GM23338 (cell line): Measurements from ENCODE around the gene ZAP70. TPM values are rescaled to one million over a fixed set of nuclear protein-coding genes. Genes with fewer than 3 reads are reported as not detected.

ENCODE experiments used
- ATAC-seq: fragments of 200-7000 bp; cut with Tn5 transposase; 3 replicates; pipeline ENCODE4 v1.9.1; 2020
- DNase-seq: peaks from one replicate; pipeline ENCODE4 v3.0.0-alpha.2; 2015; ENCODE audit warnings: low spot score
- H2AFZ ChIP-seq: fragments of 200-600 bp; sonication (generic); 2 replicates; pipeline ENCODE4 v1.8.0; 2016; ENCODE audit warnings: antibody characterized with exemption, mild to moderate bottlenecking, moderate library complexity
- H3F3A ChIP-seq: fragments of 200-600 bp; sonication (generic); replicated peaks from 2 replicates; pipeline ENCODE4 v1.8.0; 2017; ENCODE audit warnings: antibody characterized with exemption, mixed run types, low read depth
- H3K27ac ChIP-seq: fragments of 200-600 bp; sonication (generic); 2 replicates; pipeline ENCODE4 v1.6.1; 2016; ENCODE audit warnings: low read depth
- H3K27me3 ChIP-seq: fragments of 200-600 bp; sonication (generic); 2 replicates; pipeline ENCODE4 v1.8.0; 2016; ENCODE audit warnings: mild to moderate bottlenecking, mixed run types, moderate library complexity; ENCODE audit not compliant: insufficient read depth
- H3K36me3 ChIP-seq: fragments of 200-600 bp; sonication (generic); 2 replicates; pipeline ENCODE4 v1.8.0; 2016; ENCODE audit warnings: mild to moderate bottlenecking; ENCODE audit not compliant: insufficient read depth
- H3K4me1 ChIP-seq: fragments of 200-600 bp; sonication (generic); 2 replicates; pipeline ENCODE4 v1.8.0; 2016; ENCODE audit warnings: mild to moderate bottlenecking, moderate library complexity; ENCODE audit not compliant: insufficient read depth
- H3K4me2 ChIP-seq: fragments of 200-600 bp; sonication (generic); 2 replicates; pipeline ENCODE4 v1.7.1; 2017; ENCODE audit warnings: mixed run types
- H3K4me3 ChIP-seq: fragments of 200-600 bp; sonication (generic); 2 replicates; pipeline ENCODE4 v1.6.1; 2016; ENCODE audit warnings: mixed run types
- H3K79me2 ChIP-seq: fragments of 200-600 bp; sonication (generic); replicated peaks from 2 replicates; pipeline ENCODE4 v1.8.0; 2017; ENCODE audit warnings: mild to moderate bottlenecking; ENCODE audit not compliant: insufficient read depth
- H3K9me2 ChIP-seq: fragments of 200-600 bp; sonication (generic); 2 replicates; pipeline ENCODE4 v1.8.0; 2017; ENCODE audit not compliant: insufficient read depth
- H4K20me1 ChIP-seq: fragments of 200-600 bp; sonication (generic); replicated peaks from 2 replicates; pipeline ENCODE4 v1.8.0; 2017; ENCODE audit warnings: mild to moderate bottlenecking; ENCODE audit not compliant: insufficient read depth
- H3K27ac Mint-ChIP-seq: 2 replicates; pipeline ENCODE4 v1.8.0; 2020; ENCODE audit warnings: inconsistent platforms, mild to moderate bottlenecking, moderate library complexity, mixed read lengths
- H3K27me3 Mint-ChIP-seq: 3 replicates; pipeline ENCODE4 v1.8.0; 2022; ENCODE audit warnings: low read depth, mild to moderate bottlenecking, moderate library complexity, mixed read lengths, inconsistent platforms; ENCODE audit not compliant: insufficient read depth, poor library complexity
- H3K36me3 Mint-ChIP-seq: 3 replicates; pipeline ENCODE4 v1.8.0; 2021; ENCODE audit warnings: low read depth, mild to moderate bottlenecking, inconsistent platforms, moderate library complexity, mixed read lengths
- H3K4me1 Mint-ChIP-seq: 3 replicates; pipeline ENCODE4 v1.8.0; 2020; ENCODE audit warnings: mild to moderate bottlenecking, inconsistent platforms, mixed read lengths
- H3K4me3 Mint-ChIP-seq: 3 replicates; pipeline ENCODE4 v1.8.0; 2021; ENCODE audit warnings: moderate library complexity, mild to moderate bottlenecking, inconsistent platforms, mixed read lengths
- H3K9me3 Mint-ChIP-seq: 3 replicates; pipeline ENCODE4 v1.8.0; 2020; ENCODE audit warnings: moderate library complexity, mild to moderate bottlenecking, inconsistent platforms, mixed read lengths
- EZH2 ChIP-seq: fragments of 200-600 bp; sonication (generic); IDR thresholded peaks from one replicate; pipeline ENCODE4 v1.8.0; 2017; ENCODE audit warnings: antibody characterized with exemption, mild to moderate bottlenecking, low read depth; ENCODE audit not compliant: unreplicated experiment
- EZH2phosphoT487 ChIP-seq: fragments of 200-600 bp; sonication (generic); IDR thresholded peaks from one replicate; pipeline ENCODE4 v1.8.1; 2018; ENCODE audit warnings: antibody characterized with exemption; ENCODE audit not compliant: unreplicated experiment
- JUNB ChIP-seq: IDR thresholded peaks from one replicate; pipeline ENCODE4 v1.6.1; 2016; ENCODE audit warnings: antibody characterized with exemption; ENCODE audit not compliant: unreplicated experiment
- REST ChIP-seq: IDR thresholded peaks from one replicate; pipeline ENCODE4 v1.6.1; 2018; ENCODE audit warnings: antibody characterized with exemption; ENCODE audit not compliant: unreplicated experiment
- ZNF462 ChIP-seq: fragments of 250-450 bp; sonication (Bioruptor Pico); IDR thresholded peaks from 2 replicates; pipeline ENCODE4 v1.5.0; 2020; ENCODE audit warnings: mild to moderate bottlenecking, moderate library complexity
- polyA plus RNA-seq: library from polyadenylated mRNA; unstranded; fragments of >200 nt; fragmentation: Nextera tagmentation; extraction: Ambion mirVana; gene quantifications from 2 replicates; pipeline ENCODE4 v1.2.1, GENCODE V29; 2016
- total RNA-seq: library from RNA; depleted of rRNA; stranded (reverse); fragments of >200 nt; shearing (Covaris generic); gene quantifications from 2 replicates; pipeline ENCODE4 v1.2.3, GENCODE V29; 2014

The ZAP70 gene
- total and polyA plus RNA-seq, 2 experiments from 2014 or later = 0.42 TPM; not detected in 1

- 0 out of 2 replicates have a peak, but pooled peaks cover 3% of the 10 kb centered on the region for H3K4me1 ChIP-seq
- no peak overlapping the region for H3K27ac Mint-ChIP-seq
- DNase-seq = no peak
Measured at GRCh38 chr2:97701186-97701585, 12.2 kb upstream of the ZAP70 start.

More at GRCh38 chr2:97701186-97701585, 12.2 kb upstream of the ZAP70 start:
- Histone ChIP-seq H3K27me3 (no peaks in the 10 kb centered on the region), H4K20me1 (no peaks in the 10 kb centered on the region), H3F3A (no peaks in the 10 kb centered on the region), H3K9me2 (no peaks in the 10 kb centered on the region), H3K36me3 (no peaks in the 10 kb centered on the region), H2AFZ (no peak overlapping the region), H3K4me3 (no peak overlapping the region), H3K27ac (no peak overlapping the region), H3K4me2 (no peak overlapping the region), H3K79me2 (no peaks in the 10 kb centered on the region)
- Mint-ChIP-seq H3K4me1 (peaks cover 8% of the 10 kb centered on the region), H3K36me3 (no peaks in the 10 kb centered on the region), H3K4me3 (no peak overlapping the region), H3K27me3 (peaks cover 9% of the 10 kb centered on the region), H3K9me3 (no peaks in the 10 kb centered on the region)
- ATAC-seq = no peak
- TF ChIP-seq ZNF462 (CRISPR knock-in tag) = no peak
- TF ChIP-seq JUNB = no peak
- no peak for TF ChIP-seq EZH2
- no peak for TF ChIP-seq EZH2phosphoT487
- no peak for TF ChIP-seq REST
